Gastrocnemius medialis (tissue), 4 donors: Measurements from ENCODE around the gene ZBTB47. TPM values are rescaled to one million over a fixed set of nuclear protein-coding genes. Genes with fewer than 3 reads are reported as not detected.

ENCODE experiments used
- ATAC-seq, 2 donors: fragments of 150-250 bp; one replicate each; pipeline ENCODE4 v1.9.1; 2016
- DNase-seq, 2 donors: peaks; one replicate each; pipeline ENCODE4 v3.0.0-alpha.2; 2019
- H3K27ac ChIP-seq, 4 donors: fragments of 200-600 bp; sonication (generic); 1 replicate in 1 of 4; 2 replicates in 3 of 4; pipeline ENCODE4 v1.5.1; 2016 to 2018; ENCODE audit warnings: mild to moderate bottlenecking in 2 of 4, moderate library complexity in 1 of 4
- H3K27me3 ChIP-seq, 3 donors: fragments of 200-600 bp; sonication (generic) in 2 of 3; 1 replicate in 1 of 3; 2 replicates in 2 of 3; pipeline versions ENCODE4 v1.5.1 to v1.6.0; 2016 to 2019; ENCODE audit warnings: mild to moderate bottlenecking in 1 of 3, moderate library complexity in 1 of 3
- H3K36me3 ChIP-seq, 2 donors: fragments of 200-600 bp; sonication (generic) in 1 of 2; one replicate each; pipeline ENCODE4 v1.5.1; 2017 to 2018
- H3K4me1 ChIP-seq, 2 donors: fragments of 200-600 bp; sonication (generic) in 1 of 2; one replicate each; pipeline ENCODE4 v1.5.1; 2016 to 2017; ENCODE audit warnings: mild to moderate bottlenecking in 2 of 2
- H3K4me3 ChIP-seq, 4 donors: fragments of 200-600 bp; sonication (generic) in 3 of 4; 1 replicate in 1 of 4; 2 replicates in 3 of 4; pipeline ENCODE4 v1.5.1; 2016 to 2019; ENCODE audit warnings: mild to moderate bottlenecking in 2 of 4
- H3K9me3 ChIP-seq, 3 donors: fragments of 200-600 bp; sonication (generic) in 2 of 3; 1 replicate in 1 of 3; 2 replicates in 2 of 3; pipeline ENCODE4 v1.5.1; 2016 to 2019
- CTCF ChIP-seq, 5 experiments: fragments of 450-650 bp in 3 of 5; fragments of 200-600 bp in 2 of 5; sonication (generic) in 2 of 5; IDR thresholded peaks in 4 of 5; conservative IDR thresholded peaks in 1 of 5; 1 replicate in 4 of 5; 2 replicates in 1 of 5; pipeline ENCODE4 v1.5.1; 2016 to 2019; ENCODE audit warnings: antibody characterized with exemption in 5 of 5, mild to moderate bottlenecking in 3 of 5, moderate library complexity in 3 of 5
- POLR2A ChIP-seq, 2 donors: fragments of 450-650 bp; IDR thresholded peaks; one replicate each; pipeline ENCODE4 v1.6.1; 2017; ENCODE audit warnings: antibody characterized with exemption in 2 of 2, mild to moderate bottlenecking in 2 of 2, moderate library complexity in 2 of 2
- in situ Hi-C, 4 donors: fragments of 200-750 bp; cut with MboI; loops; one replicate each; pipeline versions ENCODE4 v1.15.0 to v1.8.0; 2017; ENCODE audit warnings: low sequenced_read_pairs in 4 of 4
- intact Hi-C: fragments of 100-400 bp; cut with DNase I; formaldehyde crosslinking; loops from one replicate; pipeline ENCODE4 v1.15.1; 2023; ENCODE audit warnings: low total_unique reads
- total RNA-seq, 4 donors: library from RNA; depleted of rRNA; stranded (reverse); fragments of >200 nt; gene quantifications; one replicate each; pipeline versions ENCODE4 v1.1.0 to v1.2.3, GENCODE V29; 2016

ZBTB47 gene
- total RNA-seq, 4 donors from 2014 or later = 141 to 256 (median 167) TPM

- Histone ChIP-seq H3K27ac (no peak overlapping the region), H3K4me1 (peaks cover 26 to 32% of the 10 kb centered on the region in 2 donors), H3K27me3 (no peaks in the 10 kb centered on the region), H3K9me3 (no peaks in the 10 kb centered on the region), H3K36me3 (no peaks in the 10 kb centered on the region), H3K4me3 (no peak overlapping the region)
- in situ Hi-C loops (no loop called here), intact Hi-C loops (no loop called here)
- TF ChIP-seq CTCF (IDR thresholded peaks at IDR 0.05 in 4 of 5, conservative IDR thresholded peaks at IDR 0.05 in 1 of 5) = no peak
- TF ChIP-seq POLR2A (IDR thresholded peaks at IDR 0.05) = peak in 1 of 2 donors; percentile 1
- no peak for ATAC-seq
- peak in 1 of 2 donors; percentile 21 for DNase-seq
Observed at GRCh38 chr3:42670670-42671069, 17.2 kb downstream of the ZBTB47 start.

- no peaks in the 10 kb centered on the region for H3K9me3 ChIP-seq
- no peak for TF ChIP-seq POLR2A (IDR thresholded peaks at IDR 0.05)
- TF ChIP-seq CTCF (IDR thresholded peaks at IDR 0.05 in 4 of 5, conservative IDR thresholded peaks at IDR 0.05 in 1 of 5) = no peak
- H3K4me3 ChIP-seq = no peak overlapping the region
- no peak overlapping the region for H3K27ac ChIP-seq
- no peak for ATAC-seq
- no peaks in the 10 kb centered on the region for H3K27me3 ChIP-seq
- no peaks in the 10 kb centered on the region for H3K36me3 ChIP-seq
- no peak for DNase-seq
- H3K4me1 ChIP-seq = peaks cover 10 to 13% of the 10 kb centered on the region in 2 donors
- intact Hi-C loops (no loop called here), in situ Hi-C loops (no loop called here)
Observed at GRCh38 chr3:42672515-42672914, 19.0 kb downstream of the ZBTB47 start.

- H3K4me1 ChIP-seq = peaks cover 4 to 8% of the 10 kb centered on the region in 2 donors
- TF ChIP-seq POLR2A (IDR thresholded peaks at IDR 0.05) = no peak
- no peak for TF ChIP-seq CTCF (IDR thresholded peaks at IDR 0.05 in 4 of 5, conservative IDR thresholded peaks at IDR 0.05 in 1 of 5)
- no peak for DNase-seq
- no peak overlapping the region for H3K4me3 ChIP-seq
- H3K9me3 ChIP-seq = no peaks in the 10 kb centered on the region
- H3K27me3 ChIP-seq = no peaks in the 10 kb centered on the region
- no peak for ATAC-seq
- in situ Hi-C loops (no loop called here), intact Hi-C loops (no loop called here)
- H3K27ac ChIP-seq = no peak overlapping the region
- no peaks in the 10 kb centered on the region for H3K36me3 ChIP-seq
Observed at GRCh38 chr3:42673082-42673481, 19.6 kb downstream of the ZBTB47 start.

- DNase-seq (no peak), ATAC-seq (no peak)
- intact Hi-C loops (no loop called here), in situ Hi-C loops (no loop called here)
- no peaks in the 10 kb centered on the region for H3K4me1 ChIP-seq
- H3K4me3 ChIP-seq = no peak overlapping the region
- no peaks in the 10 kb centered on the region for H3K27me3 ChIP-seq
- H3K9me3 ChIP-seq = no peaks in the 10 kb centered on the region
- no peak overlapping the region for H3K27ac ChIP-seq
- no peaks in the 10 kb centered on the region for H3K36me3 ChIP-seq
- no peak for TF ChIP-seq POLR2A (IDR thresholded peaks at IDR 0.05)
- TF ChIP-seq CTCF (IDR thresholded peaks at IDR 0.05 in 4 of 5, conservative IDR thresholded peaks at IDR 0.05 in 1 of 5) = no peak
Observed at GRCh38 chr3:42674146-42674545, 20.6 kb downstream of the ZBTB47 start.

- Histone ChIP-seq H3K9me3 (no peaks in the 10 kb centered on the region), H3K27ac (no peak overlapping the region), H3K27me3 (no peaks in the 10 kb centered on the region), H3K4me3 (no peak overlapping the region), H3K36me3 (no peaks in the 10 kb centered on the region), H3K4me1 (no peaks in the 10 kb centered on the region)
- in situ Hi-C loops = no loop called here
- intact Hi-C loops = no loop called here
- ATAC-seq (no peak), DNase-seq (no peak)
- no peak for TF ChIP-seq POLR2A (IDR thresholded peaks at IDR 0.05)
- TF ChIP-seq CTCF (IDR thresholded peaks at IDR 0.05 in 4 of 5, conservative IDR thresholded peaks at IDR 0.05 in 1 of 5) = no peak
Observed at GRCh38 chr3:42675909-42676308, 22.4 kb downstream of the ZBTB47 start.
